Stimulated activated CD4-positive, alpha-beta T cell treated with anti-CD3 and anti-CD28 coated beads, TNF-alpha, amount 100 ng/mL, for 4 hours (primary cell): ENCODE measurements around the gene EPB41L4A.

Source experiments
- DNase-seq, 3 experiments: peaks; one replicate each; pipeline ENCODE4 v3.0.0-alpha.2; 2020; ENCODE audit warnings: low read depth in 3 of 3

Gene EPB41L4A

GRCh38 chr5:112113565-112113964 lies 305.5 kb downstream of the EPB41L4A start:
- DNase-seq: no peak
